ENCODE data around the gene TMEM238L. TPM values are rescaled to one million over a fixed set of nuclear protein-coding genes. Genes with fewer than 3 reads are reported as not detected.

The TMEM238L gene
- total RNA-seq, 1 experiment from 2014 or later, result not detected

- no peak within 1 kb of the TSS for H3K27ac ChIP-seq (ENCODE audit: insufficient read length, low read depth, low read length)
- no peaks in the 10 kb centered on the region for H3K23me2 ChIP-seq (ENCODE audit: insufficient read length, low read depth, low read length, poor library complexity, severe bottlenecking)
- no peak within 1 kb of the TSS for H2BK5ac ChIP-seq (ENCODE audit: insufficient read length, low read length)
- TF ChIP-seq, protein P1, sequence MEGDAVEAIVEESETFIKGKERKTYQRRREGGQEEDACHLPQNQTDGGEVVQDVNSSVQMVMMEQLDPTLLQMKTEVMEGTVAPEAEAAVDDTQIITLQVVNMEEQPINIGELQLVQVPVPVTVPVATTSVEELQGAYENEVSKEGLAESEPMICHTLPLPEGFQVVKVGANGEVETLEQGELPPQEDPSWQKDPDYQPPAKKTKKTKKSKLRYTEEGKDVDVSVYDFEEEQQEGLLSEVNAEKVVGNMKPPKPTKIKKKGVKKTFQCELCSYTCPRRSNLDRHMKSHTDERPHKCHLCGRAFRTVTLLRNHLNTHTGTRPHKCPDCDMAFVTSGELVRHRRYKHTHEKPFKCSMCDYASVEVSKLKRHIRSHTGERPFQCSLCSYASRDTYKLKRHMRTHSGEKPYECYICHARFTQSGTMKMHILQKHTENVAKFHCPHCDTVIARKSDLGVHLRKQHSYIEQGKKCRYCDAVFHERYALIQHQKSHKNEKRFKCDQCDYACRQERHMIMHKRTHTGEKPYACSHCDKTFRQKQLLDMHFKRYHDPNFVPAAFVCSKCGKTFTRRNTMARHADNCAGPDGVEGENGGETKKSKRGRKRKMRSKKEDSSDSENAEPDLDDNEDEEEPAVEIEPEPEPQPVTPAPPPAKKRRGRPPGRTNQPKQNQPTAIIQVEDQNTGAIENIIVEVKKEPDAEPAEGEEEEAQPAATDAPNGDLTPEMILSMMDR (conservative IDR thresholded peaks at IDR 0.05), result no peak
- no peak within 1 kb of the TSS for H2BK120ac ChIP-seq (ENCODE audit: low read depth, low read length, poor library complexity, severe bottlenecking)
- H3K27me3 Mint-ChIP-seq (ENCODE audit: low read depth), result no peaks in the 10 kb centered on the region; the same call in 1 of the 2 replicates
- no peak within 1 kb of the TSS for H2BK15ac ChIP-seq (ENCODE audit: low read depth, low read length)
- no peaks in the 10 kb centered on the region for H3K27me3 ChIP-seq (ENCODE audit: insufficient read depth, low read length)
- H3K4me1 ChIP-seq (ENCODE audit: insufficient read depth, low read length), result peaks cover under 1% of the 10 kb centered on the region; the same call in 1 of the 2 replicates
- no peaks in the 10 kb centered on the region for H3K36me3 Mint-ChIP-seq (ENCODE audit: insufficient read depth in 1 of 3, low read depth in 3 of 3)
- H3K14ac ChIP-seq (ENCODE audit: insufficient read depth, low read length), result peak within 1 kb of the TSS; percentile 66; the same call in 1 of the 2 replicates
- no peak within 1 kb of the TSS for H4K8ac ChIP-seq (replicated peaks; ENCODE audit: insufficient read length, low read depth, low read length)
- H3K4ac ChIP-seq (ENCODE audit: low read depth, low read length), result no peak within 1 kb of the TSS
- H2AFZ ChIP-seq (ENCODE audit: low read length), result no peak within 1 kb of the TSS
- no peak within 1 kb of the TSS for H2BK20ac ChIP-seq (ENCODE audit: low read depth, low read length, poor library complexity, severe bottlenecking)
- no peak for DNase-seq
- H3K4me2 ChIP-seq (ENCODE audit: insufficient read depth, insufficient read length, low read length), result no peak within 1 kb of the TSS
- H3K9ac ChIP-seq (ENCODE audit: extremely low read depth, insufficient read length, low read length), result no peak within 1 kb of the TSS
- no peak within 1 kb of the TSS for H3K23ac ChIP-seq (ENCODE audit: insufficient read length, low read depth, low read length)
- H3K4me3 Mint-ChIP-seq, result no peak within 1 kb of the TSS
- peak within 1 kb of the TSS in 2 of 3 experiments; percentile 53 to 84; a peak in 1 of 7 replicates for H3K27ac Mint-ChIP-seq
- no peaks in the 10 kb centered on the region for H3K79me2 ChIP-seq (ENCODE audit: insufficient read depth, low read length)
- no peak within 1 kb of the TSS for H3T11ph ChIP-seq (ENCODE audit: low read length)
- H3K79me1 ChIP-seq (ENCODE audit: insufficient read depth, low read depth, low read length, poor library complexity, severe bottlenecking), result no peaks in the 10 kb centered on the region
- no peaks in the 10 kb centered on the region for H3K9me3 ChIP-seq (ENCODE audit: control insufficient read depth, low read depth, low read length)
- H3K4me1 Mint-ChIP-seq, result peaks cover 15 to 19% of the 10 kb centered on the region in 2 experiments
- H4K20me1 ChIP-seq (ENCODE audit: control insufficient read depth, insufficient read depth, insufficient read length), result no peaks in the 10 kb centered on the region
- H4K91ac ChIP-seq (ENCODE audit: insufficient read length, low read depth, low read length), result no peak within 1 kb of the TSS
- WGBS (ENCODE audit: extremely low coverage, insufficient read length, low lambda C conversion rate), result no CpG with 5 or more reads among the region's 8 CpGs
- no peak within 1 kb of the TSS for H4K5ac ChIP-seq (ENCODE audit: insufficient read length, low read depth, low read length)
- H3K9me3 Mint-ChIP-seq, result no peaks in the 10 kb centered on the region
- H3K56ac ChIP-seq (ENCODE audit: insufficient read length, low read depth, low read length), result no peak within 1 kb of the TSS
- H2BK12ac ChIP-seq (ENCODE audit: insufficient read length, low read depth, low read length), result no peak within 1 kb of the TSS
- no peak within 1 kb of the TSS for H2AK5ac ChIP-seq (ENCODE audit: insufficient read length, low read length)
- no peak within 1 kb of the TSS for H3K18ac ChIP-seq (ENCODE audit: insufficient read length, low read depth, low read length)
Observed at GRCh38 chr17:10837921-10838320, 34.0 kb upstream of the TMEM238L start, which contains the start of gene PIRT. Gene PIRT, minus strand, starts transcription at chr17:10838087. Its CDS starts 12,442 bp downstream, at chr17:10825645.

All from H9 (cell line).